Measurements from ENCODE around the gene CCDC57. TPM values are rescaled to one million over a fixed set of nuclear protein-coding genes. Genes with fewer than 3 reads are reported as not detected.

CCDC57 gene
- total and polyA plus RNA-seq, 8 donors = 43.9 to 166 (median 75.4) TPM

- peak in 2 of 3 donors; percentile 16 to 50 for TF ChIP-seq POLR2AphosphoS5 (IDR thresholded peaks at IDR 0.05)
- TF ChIP-seq POLR2A (IDR thresholded peaks at IDR 0.05) = no peak
- TF ChIP-seq EP300 (IDR thresholded peaks at IDR 0.05) = no peak
- no peak for TF ChIP-seq CTCF (IDR thresholded peaks at IDR 0.05)
- peak; percentile 85 to 89 for DNase-seq
- H3K4me1 ChIP-seq = peaks cover 42 to 57% (median 47%) of the 10 kb centered on the region in 4 donors
Measured at GRCh38 chr17:82216301-82217119, 3.9 kb upstream of the CCDC57 start.

GRCh38 chr17:82215972-82216300, 3.3 kb upstream of the CCDC57 start:
- intact Hi-C loops (cut with DNase I; ENCODE audit: low total_unique reads) = no loop called here
- H3K36me3 ChIP-seq = no peaks in the 10 kb centered on the region
- WGBS, 5 donors = 88 to 94% (median 90%) methylated on average over 12 of the region's 12 CpGs
- peaks cover 42 to 63% (median 50%) of the 10 kb centered on the region in 4 donors for H3K4me1 ChIP-seq
- H3K9me3 ChIP-seq = no peaks in the 10 kb centered on the region
- no peak overlapping the region for H3K4me3 ChIP-seq
- H3K27ac ChIP-seq = peak overlapping the region; percentile 31 to 94 (median 82)
- TF ChIP-seq EP300 (IDR thresholded peaks at IDR 0.05) (no peak), CTCF (IDR thresholded peaks at IDR 0.05) (no peak), POLR2A (IDR thresholded peaks at IDR 0.05) (no peak), POLR2AphosphoS5 (IDR thresholded peaks at IDR 0.05) (no peak)
- H3K27me3 ChIP-seq = no peaks in the 10 kb centered on the region
- DNase-seq = no peak

More at GRCh38 chr17:82216301-82217119, 3.9 kb upstream of the CCDC57 start:
- H3K27ac ChIP-seq = peak overlapping the region; percentile 31 to 94 (median 82)
- H3K4me3 ChIP-seq = no peak overlapping the region
- no peaks in the 10 kb centered on the region for H3K9me3 ChIP-seq
- H3K36me3 ChIP-seq = no peaks in the 10 kb centered on the region
- H3K27me3 ChIP-seq = no peaks in the 10 kb centered on the region
- intact Hi-C loops (cut with DNase I; ENCODE audit: low total_unique reads) = no loop called here
- WGBS, 5 donors = 19 to 45% (median 22%) methylated on average over 5 to 17 of the region's 17 CpGs

- Histone ChIP-seq H3K4me3 (no peak overlapping the region), H3K4me1 (peaks cover 42 to 63% (median 50%) of the 10 kb centered on the region in 4 donors), H3K27me3 (no peaks in the 10 kb centered on the region), H3K9me3 (no peaks in the 10 kb centered on the region), H3K27ac (peak overlapping the region; percentile 31 to 94 (median 82)), H3K36me3 (no peaks in the 10 kb centered on the region)
- intact Hi-C loops (cut with DNase I; ENCODE audit: low total_unique reads) = no loop called here
- TF ChIP-seq POLR2A (IDR thresholded peaks at IDR 0.05) = no peak
- TF ChIP-seq POLR2AphosphoS5 (IDR thresholded peaks at IDR 0.05) = no peak
- no peak for TF ChIP-seq CTCF (IDR thresholded peaks at IDR 0.05)
- no peak for TF ChIP-seq EP300 (IDR thresholded peaks at IDR 0.05)
- DNase-seq = peak in 1 of 2 donors; percentile 57
- 67 to 78% (median 74%) methylated on average over 21 to 25 of the region's 25 CpGs for WGBS, 5 donors
Measured at GRCh38 chr17:82215095-82215971, 2.7 kb upstream of the CCDC57 start.

GRCh38 chr17:82214012-82214628, 1.5 kb upstream of the CCDC57 start:
- no peak overlapping the region for H3K4me3 ChIP-seq
- no peaks in the 10 kb centered on the region for H3K36me3 ChIP-seq
- no peak for TF ChIP-seq CTCF (IDR thresholded peaks at IDR 0.05)
- TF ChIP-seq POLR2AphosphoS5 (IDR thresholded peaks at IDR 0.05) = no peak
- TF ChIP-seq POLR2A (IDR thresholded peaks at IDR 0.05) = no peak
- TF ChIP-seq EP300 (IDR thresholded peaks at IDR 0.05) = no peak
- peak overlapping the region in 2 of 5 donors; percentile 14 to 94 for H3K27ac ChIP-seq
- no peaks in the 10 kb centered on the region for H3K27me3 ChIP-seq
- WGBS, 5 donors = 89 to 92% (median 90%) methylated on average over 10 to 11 of the region's 11 CpGs
- H3K9me3 ChIP-seq = no peaks in the 10 kb centered on the region
- H3K4me1 ChIP-seq = peaks cover 42 to 63% (median 50%) of the 10 kb centered on the region in 4 donors
- no peak for DNase-seq
- intact Hi-C loops (cut with DNase I; ENCODE audit: low total_unique reads) = no loop called here

Data from stomach (tissue), 9 donors.